Endodermal cell (in vitro differentiated cells): ENCODE data around the gene SIMC1. TPM values are rescaled to one million over a fixed set of nuclear protein-coding genes. Genes with fewer than 3 reads are reported as not detected.
A peak's percentile ranks its signal among the peaks of the same experiment; 100 is the strongest.
"Not testable (repeated sequence)": the region's sequence is repeated elsewhere in the genome, so short reads cannot be mapped to it uniquely, and the experiment has no call there.

ENCODE experiments used
- DNase-seq: peaks from one replicate; pipeline ENCODE4 v3.0.0-alpha.2; 2017
- H3K27ac ChIP-seq: 2 replicates; pipeline ENCODE4 v1.5.1; 2013; ENCODE audit warnings: mild to moderate bottlenecking, low read depth, low read length, moderate library complexity
- H3K27me3 ChIP-seq: 2 replicates; pipeline ENCODE4 v1.6.1; 2013; ENCODE audit warnings: mild to moderate bottlenecking, low read length, moderate library complexity; ENCODE audit not compliant: insufficient read depth, control insufficient read depth, poor library complexity, severe bottlenecking
- H3K36me3 ChIP-seq: 2 replicates; pipeline ENCODE4 v1.7.0; 2013; ENCODE audit warnings: mild to moderate bottlenecking, low read length, moderate library complexity; ENCODE audit not compliant: control insufficient read depth, insufficient read depth
- H3K4me1 ChIP-seq: one replicate; pipeline ENCODE4 v1.7.0; 2013; ENCODE audit warnings: low read length; ENCODE audit not compliant: control insufficient read depth, insufficient read depth
- H3K4me3 ChIP-seq: 2 replicates; pipeline ENCODE4 v1.5.1; 2013; ENCODE audit warnings: mild to moderate bottlenecking, low read length, moderate library complexity
- H3K9ac ChIP-seq: 2 replicates; pipeline ENCODE4 v1.6.1; 2013; ENCODE audit warnings: mild to moderate bottlenecking, low read length, moderate library complexity; ENCODE audit not compliant: poor library complexity, severe bottlenecking; ENCODE audit errors: extremely low read depth
- H3K9me3 ChIP-seq: 2 replicates; pipeline ENCODE4 v1.6.1; 2013; ENCODE audit warnings: mild to moderate bottlenecking, low read length, moderate library complexity; ENCODE audit not compliant: control insufficient read depth
- H3K27ac Mint-ChIP-seq: 2 replicates; pipeline ENCODE4 v1.8.0; 2020; ENCODE audit warnings: mixed read lengths
- H3K27me3 Mint-ChIP-seq: 2 replicates; pipeline ENCODE4 v1.8.0; 2021; ENCODE audit warnings: mild to moderate bottlenecking, mixed read lengths; ENCODE audit not compliant: insufficient read depth
- H3K36me3 Mint-ChIP-seq: 2 replicates; pipeline ENCODE4 v1.8.0; 2020; ENCODE audit warnings: low read depth, mixed read lengths
- H3K4me1 Mint-ChIP-seq: 2 replicates; pipeline ENCODE4 v1.8.0; 2020; ENCODE audit warnings: mixed read lengths
- H3K4me3 Mint-ChIP-seq: 2 replicates; pipeline ENCODE4 v1.8.0; 2020; ENCODE audit warnings: mild to moderate bottlenecking, moderate library complexity, mixed read lengths
- H3K9me3 Mint-ChIP-seq: 2 replicates; pipeline ENCODE4 v1.8.0; 2020; ENCODE audit warnings: mild to moderate bottlenecking, mixed read lengths
- CTCF ChIP-seq: fragments of 200-600 bp; sonication (generic); conservative IDR thresholded peaks from 2 replicates; pipeline ENCODE4 v1.5.0; 2021; ENCODE audit warnings: antibody characterized with exemption, mild to moderate bottlenecking
- WGBS, 2 experiments: methylation state at CpG; one replicate each; pipeline versions ENCODE4 v1.1.5 to v1.1.7; 2013; ENCODE audit warnings: missing lambda C conversion rate in 2 of 2, mixed read lengths in 1 of 2; ENCODE audit not compliant: insufficient coverage in 1 of 2, insufficient read length in 1 of 2; 5-methylcytosine and 5-hydroxymethylcytosine counted together
- total RNA-seq, 2 donors: library from RNA; stranded (reverse); fragmentation: NEBNext Ultra II Directional in 1 of 2; extraction: Animal tissue kit (Norgen Biotek cat#: 25700) in 1 of 2; gene quantifications; 2 replicates in 1 of 2; 3 replicates in 1 of 2; pipeline ENCODE4 v1.2.1, GENCODE V29; 2021

The SIMC1 gene
- total RNA-seq, 2 donors from 2014 or later = 23.5 to 35.8 TPM

GRCh38 chr5:176199803-176200399 is 38.3 kb upstream of the SIMC1 start:
- H3K27me3 ChIP-seq, H3K9ac ChIP-seq, H3K4me1 ChIP-seq, H3K36me3 Mint-ChIP-seq, H3K27ac Mint-ChIP-seq, H3K9me3 ChIP-seq, H3K9me3 Mint-ChIP-seq, H3K27ac ChIP-seq, H3K36me3 ChIP-seq: not testable (repeated sequence)
- Mint-ChIP-seq H3K4me3 (peak overlapping the region; percentile 69), H3K4me1 (peaks cover 20% of the 10 kb centered on the region), H3K27me3 (peaks cover 28% of the 10 kb centered on the region)
- H3K4me3 ChIP-seq = peak overlapping the region; percentile 68
- 0 to 9% methylated on average over 2 to 6 of the region's 9 CpGs for WGBS, 2 experiments
- DNase-seq = peak; percentile 59

- Histone ChIP-seq H3K27me3 (no peaks in the 10 kb centered on the region), H3K4me3 (no peak overlapping the region), H3K9ac (no peak overlapping the region), H3K9me3 (no peaks in the 10 kb centered on the region), H3K4me1 (no peaks in the 10 kb centered on the region), H3K36me3 (no peaks in the 10 kb centered on the region), H3K27ac (no peak overlapping the region)
- Mint-ChIP-seq H3K27ac (no peak overlapping the region), H3K36me3 (no peaks in the 10 kb centered on the region), H3K4me3 (no peak overlapping the region), H3K27me3 (peaks cover 21% of the 10 kb centered on the region), H3K9me3 (no peaks in the 10 kb centered on the region), H3K4me1 (peaks cover 15% of the 10 kb centered on the region)
- no peak for TF ChIP-seq CTCF
- DNase-seq = peak; percentile 8
- WGBS, 2 experiments = 94 to 96% methylated on average over 8 of the region's 8 CpGs
Observed at GRCh38 chr5:176201811-176202210, 36.4 kb upstream of the SIMC1 start.

GRCh38 chr5:176203086-176203485 is 35.1 kb upstream of the SIMC1 start:
- no peaks in the 10 kb centered on the region for H3K27me3 ChIP-seq
- 84 to 85% methylated on average over 8 of the region's 8 CpGs for WGBS, 2 experiments
- H3K27me3 Mint-ChIP-seq = peaks cover 15% of the 10 kb centered on the region
- H3K36me3 ChIP-seq = no peaks in the 10 kb centered on the region
- no peak overlapping the region for H3K27ac Mint-ChIP-seq
- H3K4me3 Mint-ChIP-seq = no peak overlapping the region
- peaks cover 2% of the 10 kb centered on the region for H3K9me3 Mint-ChIP-seq
- H3K4me1 Mint-ChIP-seq = peaks cover 8% of the 10 kb centered on the region
- H3K36me3 Mint-ChIP-seq = no peaks in the 10 kb centered on the region
- H3K9ac ChIP-seq = no peak overlapping the region
- peak; percentile 20 for DNase-seq
- no peak for TF ChIP-seq CTCF
- no peaks in the 10 kb centered on the region for H3K4me1 ChIP-seq
- no peak overlapping the region for H3K4me3 ChIP-seq
- H3K27ac ChIP-seq = no peak overlapping the region
- H3K9me3 ChIP-seq = no peaks in the 10 kb centered on the region

- H3K27ac ChIP-seq, H3K9ac ChIP-seq, H3K4me3 Mint-ChIP-seq, H3K9me3 Mint-ChIP-seq, DNase-seq, H3K9me3 ChIP-seq, H3K36me3 Mint-ChIP-seq, H3K4me1 Mint-ChIP-seq, H3K27ac Mint-ChIP-seq, H3K4me1 ChIP-seq, H3K36me3 ChIP-seq, H3K4me3 ChIP-seq, H3K27me3 ChIP-seq: not testable (repeated sequence)
- 92% methylated on average over 9 of the region's 10 CpGs; no CpG with 5 or more reads in 1 of the 2 experiments for WGBS, 2 experiments
- peaks cover 13% of the 10 kb centered on the region for H3K27me3 Mint-ChIP-seq
Observed at GRCh38 chr5:176203535-176203934, 34.7 kb upstream of the SIMC1 start.

- H3K9me3 ChIP-seq, DNase-seq, H3K27me3 Mint-ChIP-seq, H3K27me3 ChIP-seq, H3K27ac ChIP-seq, H3K4me3 ChIP-seq, H3K36me3 ChIP-seq, H3K27ac Mint-ChIP-seq, H3K4me1 Mint-ChIP-seq, H3K9ac ChIP-seq, H3K4me3 Mint-ChIP-seq, H3K4me1 ChIP-seq, H3K36me3 Mint-ChIP-seq: not testable (repeated sequence)
- 82 to 95% methylated on average over 4 to 19 of the region's 23 CpGs for WGBS, 2 experiments
- H3K9me3 Mint-ChIP-seq = peaks cover 29% of the 10 kb centered on the region
Observed at GRCh38 chr5:176214466-176215021, 23.7 kb upstream of the SIMC1 start.
